GM12874 (cell line): ENCODE data around the gene BCKDHB.

Experiments used
- TF ChIP-seq, protein P1 (sequence below): IDR thresholded peaks from 2 replicates; pipeline ENCODE4 v1.5.1; 2011; ENCODE audit warnings: low read depth, mild to moderate bottlenecking, control low read depth, low read length, moderate library complexity; ENCODE audit not compliant: insufficient read depth

The BCKDHB gene

DNA sequence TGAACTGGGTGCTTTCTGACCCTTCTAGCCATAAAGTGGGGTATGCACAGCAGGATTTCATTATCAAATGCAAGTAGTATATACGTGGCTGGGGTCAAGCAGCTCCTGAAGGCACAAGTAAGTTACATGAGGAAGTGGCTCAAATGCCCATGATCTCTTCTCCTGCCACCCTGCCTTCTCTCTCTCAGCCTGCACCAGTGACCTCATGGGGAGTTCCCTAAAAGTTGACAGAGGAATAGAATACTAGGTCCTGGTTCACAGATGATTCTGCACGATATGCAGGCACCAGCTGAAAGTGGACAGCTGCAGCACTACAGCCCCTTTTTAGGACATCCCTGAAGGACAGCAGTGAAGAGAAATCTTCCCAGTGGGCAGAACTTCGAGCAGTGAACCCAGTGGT lies 282.0 kb downstream of the BCKDHB start:
- TF ChIP-seq, protein P1, sequence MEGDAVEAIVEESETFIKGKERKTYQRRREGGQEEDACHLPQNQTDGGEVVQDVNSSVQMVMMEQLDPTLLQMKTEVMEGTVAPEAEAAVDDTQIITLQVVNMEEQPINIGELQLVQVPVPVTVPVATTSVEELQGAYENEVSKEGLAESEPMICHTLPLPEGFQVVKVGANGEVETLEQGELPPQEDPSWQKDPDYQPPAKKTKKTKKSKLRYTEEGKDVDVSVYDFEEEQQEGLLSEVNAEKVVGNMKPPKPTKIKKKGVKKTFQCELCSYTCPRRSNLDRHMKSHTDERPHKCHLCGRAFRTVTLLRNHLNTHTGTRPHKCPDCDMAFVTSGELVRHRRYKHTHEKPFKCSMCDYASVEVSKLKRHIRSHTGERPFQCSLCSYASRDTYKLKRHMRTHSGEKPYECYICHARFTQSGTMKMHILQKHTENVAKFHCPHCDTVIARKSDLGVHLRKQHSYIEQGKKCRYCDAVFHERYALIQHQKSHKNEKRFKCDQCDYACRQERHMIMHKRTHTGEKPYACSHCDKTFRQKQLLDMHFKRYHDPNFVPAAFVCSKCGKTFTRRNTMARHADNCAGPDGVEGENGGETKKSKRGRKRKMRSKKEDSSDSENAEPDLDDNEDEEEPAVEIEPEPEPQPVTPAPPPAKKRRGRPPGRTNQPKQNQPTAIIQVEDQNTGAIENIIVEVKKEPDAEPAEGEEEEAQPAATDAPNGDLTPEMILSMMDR: no peak
